GOT3 (cell line): ENCODE measurements around the gene KLHL18.
"Not testable (repeated sequence)": the region's sequence is repeated elsewhere in the genome, so short reads cannot be mapped to it uniquely, and the experiment has no call there.

ENCODE experiments used
- DNase-seq: peaks from one replicate; lab custom pipeline; 2025; ENCODE audit warnings: mixed read lengths; lab: John Stamatoyannopoulos, UW

The KLHL18 gene

GRCh38 chr3:47314056-47314764 is 31.5 kb downstream of the KLHL18 start:
- DNase-seq = no peak

- no peak for DNase-seq
Observed at GRCh38 chr3:47315069-47315647, 32.4 kb downstream of the KLHL18 start.

- DNase-seq = not testable (repeated sequence)
Observed at GRCh38 chr3:47316151-47316550, 33.4 kb downstream of the KLHL18 start.

- no peak for DNase-seq
Observed at GRCh38 chr3:47318916-47319315, 36.2 kb downstream of the KLHL18 start.

- DNase-seq = no peak
Observed at GRCh38 chr3:47319956-47320355, 37.2 kb downstream of the KLHL18 start.

GRCh38 chr3:47323431-47324277 is 40.9 kb downstream of the KLHL18 start:
- no peak for DNase-seq

- DNase-seq = no peak
Observed at GRCh38 chr3:47324278-47324865, 41.6 kb downstream of the KLHL18 start.

- DNase-seq = no peak
Observed at GRCh38 chr3:47333907-47334306, 51.2 kb downstream of the KLHL18 start.

GRCh38 chr3:47337656-47338055 is 54.9 kb downstream of the KLHL18 start:
- no peak for DNase-seq

GRCh38 chr3:47339951-47340350 is 57.2 kb downstream of the KLHL18 start:
- DNase-seq = no peak

GRCh38 chr3:47340866-47341265 is 58.1 kb downstream of the KLHL18 start:
- no peak for DNase-seq

GRCh38 chr3:47342151-47342550 is 59.4 kb downstream of the KLHL18 start:
- no peak for DNase-seq

GRCh38 chr3:47342812-47343211 is 60.1 kb downstream of the KLHL18 start:
- DNase-seq = no peak

GRCh38 chr3:47343471-47343971 is 60.8 kb downstream of the KLHL18 start:
- no peak for DNase-seq

GRCh38 chr3:47344971-47345370 is 62.2 kb downstream of the KLHL18 start:
- no peak for DNase-seq

GRCh38 chr3:47347217-47347801 is 64.6 kb downstream of the KLHL18 start:
- DNase-seq = no peak

GRCh38 chr3:47348411-47349154 is 65.8 kb downstream of the KLHL18 start:
- DNase-seq = no peak

GRCh38 chr3:47355010-47355409 is 72.3 kb downstream of the KLHL18 start:
- no peak for DNase-seq

GRCh38 chr3:47356201-47356600 is 73.5 kb downstream of the KLHL18 start:
- DNase-seq = no peak

GRCh38 chr3:47359323-47359722 is 76.6 kb downstream of the KLHL18 start:
- no peak for DNase-seq

- not testable (repeated sequence) for DNase-seq
Observed at GRCh38 chr3:47360110-47360517, 77.4 kb downstream of the KLHL18 start.
